ENCODE data around the gene MYBPH. TPM values are rescaled to one million over a fixed set of nuclear protein-coding genes. Genes with fewer than 3 reads are reported as not detected.

Gene MYBPH
- polyA plus RNA-seq, 1 donor = 278 TPM

DNA sequence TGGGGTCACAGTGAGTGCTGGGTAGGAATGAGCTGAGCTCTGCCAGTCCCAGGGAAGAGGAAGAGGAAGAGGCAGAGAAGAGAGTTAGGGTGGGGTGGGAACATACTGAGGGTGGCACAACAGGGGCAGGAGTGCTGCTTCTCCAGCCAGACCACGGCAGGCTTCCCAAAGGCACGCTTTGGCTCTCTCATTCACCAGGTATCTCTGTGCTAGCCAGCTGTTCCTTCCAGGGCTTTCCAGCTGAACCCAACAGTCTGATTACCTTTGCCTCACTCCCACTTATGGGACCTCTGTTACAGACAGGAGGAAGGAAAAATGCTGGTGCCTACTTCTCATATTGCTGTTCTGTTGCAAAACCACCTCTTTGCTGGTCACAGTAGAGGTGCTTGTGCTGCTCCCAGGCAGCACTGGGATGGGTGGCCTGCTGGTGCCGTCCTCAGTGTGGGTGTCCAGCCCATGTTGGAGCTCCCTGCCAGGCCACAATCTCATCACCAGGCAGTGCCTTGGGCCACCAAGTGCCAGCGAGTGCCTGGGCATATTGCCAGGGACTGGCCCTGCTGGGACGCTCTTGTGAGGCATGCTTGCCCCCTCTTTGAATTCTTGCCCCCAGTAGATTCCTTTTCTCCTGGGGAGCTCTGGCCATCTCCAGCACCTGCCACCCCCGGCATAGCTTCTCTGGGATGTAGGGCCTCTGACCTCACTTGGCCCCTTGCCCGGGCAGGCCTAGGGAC is 46.0 kb downstream of the MYBPH start:
- no peak for DNase-seq (ENCODE audit: low read depth)

- DNase-seq (ENCODE audit: low read depth) = no peak
These were observed 46.7 kb downstream of the MYBPH start for GRCh38 chr1:203128716-203129500.

- DNase-seq (ENCODE audit: low read depth) = no peak
These were observed 47.3 kb downstream of the MYBPH start for GRCh38 chr1:203128431-203128715.

- DNase-seq (ENCODE audit: low read depth) = no peak
These were observed 47.8 kb downstream of the MYBPH start, which contains the start of gene ADORA1 for GRCh38 chr1:203127666-203128430. Gene ADORA1 (plus strand): TSS chr1:203127726. CDS start chr1:203128842, 1,116 bp downstream.

- no peak for DNase-seq (ENCODE audit: low read depth)
These were observed 48.6 kb downstream of the MYBPH start for GRCh38 chr1:203126866-203127665.

- DNase-seq (ENCODE audit: low read depth) = no peak
These were observed 49.3 kb downstream of the MYBPH start for GRCh38 chr1:203126151-203126865.

GRCh38 chr1:203124546-203125317 is 50.9 kb downstream of the MYBPH start:
- no peak for DNase-seq (ENCODE audit: low read depth)

- DNase-seq (ENCODE audit: low read depth) = no peak
These were observed 51.6 kb downstream of the MYBPH start for GRCh38 chr1:203124011-203124410.

- DNase-seq (ENCODE audit: low read depth) = no peak
These were observed 53.5 kb downstream of the MYBPH start for GRCh38 chr1:203122159-203122558.

GRCh38 chr1:203121186-203122015 is 54.2 kb downstream of the MYBPH start:
- DNase-seq (ENCODE audit: low read depth) = no peak

DNA sequence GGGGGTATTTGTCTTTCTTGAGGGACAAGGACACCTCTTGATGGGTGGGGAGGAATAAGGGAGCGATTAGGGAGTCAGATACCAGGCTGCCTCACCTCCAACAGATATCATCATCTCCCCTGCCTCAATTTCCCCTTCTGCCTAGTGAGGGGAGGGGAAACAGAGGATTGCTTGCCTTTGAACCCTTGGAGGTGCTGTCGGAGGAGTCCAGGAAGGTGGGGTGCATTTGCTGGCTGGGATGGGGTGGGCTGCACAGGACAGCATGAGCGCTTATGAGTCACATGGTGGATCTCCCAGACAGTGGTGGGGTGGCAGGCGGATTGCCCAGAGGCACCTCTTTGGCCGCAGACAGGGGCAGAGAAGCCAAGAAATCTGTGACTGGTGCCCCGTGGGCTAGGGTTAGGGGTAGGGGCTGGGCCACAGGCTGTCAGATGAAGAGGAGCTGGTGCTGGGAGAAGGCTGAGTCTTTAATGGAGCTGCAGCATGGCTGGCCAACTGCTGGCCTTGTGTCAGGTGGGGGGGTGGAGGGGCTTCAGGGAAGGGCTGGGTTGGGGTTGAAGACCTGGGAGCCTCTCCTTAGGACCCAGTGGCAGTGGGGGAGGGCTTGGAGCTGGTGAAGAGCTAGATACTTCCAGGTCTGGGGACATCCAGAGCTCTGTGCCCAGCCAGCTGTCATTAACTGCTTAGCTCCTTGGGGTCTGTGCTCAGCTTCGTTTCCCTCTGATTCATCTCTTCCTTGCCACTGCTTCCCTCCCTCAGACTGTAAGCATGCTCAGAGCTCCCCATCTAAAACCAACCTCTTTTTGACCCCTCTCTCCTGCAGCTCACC is 55.1 kb downstream of the MYBPH start:
- DNase-seq (ENCODE audit: low read depth) = no peak

Other genes with a start within 250 kb of the MYBPH start
- gene KLHL12, start 248.6 kb downstream of the MYBPH start, polyA plus RNA-seq (ENCODE audit: insufficient read length) = 18.7 TPM
- gene ADIPOR1, start 217.5 kb downstream of the MYBPH start, polyA plus RNA-seq (ENCODE audit: insufficient read length) = 64.9 TPM
- 85.2 TPM for gene CYB5R1, start 208.6 kb downstream of the MYBPH start, polyA plus RNA-seq (ENCODE audit: insufficient read length)
- gene TMEM183A, start 168.5 kb downstream of the MYBPH start, polyA plus RNA-seq (ENCODE audit: insufficient read length) = 34.3 TPM
- 62.1 TPM for gene PPFIA4, start 149.3 kb downstream of the MYBPH start, polyA plus RNA-seq (ENCODE audit: insufficient read length)
- gene MYOG, start 89.8 kb downstream of the MYBPH start, polyA plus RNA-seq (ENCODE audit: insufficient read length) = 442 TPM
- 5.3 TPM for gene ADORA1, start 48.1 kb downstream of the MYBPH start, polyA plus RNA-seq (ENCODE audit: insufficient read length)
- gene CHI3L1, start 10.9 kb upstream of the MYBPH start, polyA plus RNA-seq (ENCODE audit: insufficient read length) = 1.1 TPM
- 0.71 TPM for gene CHIT1, start 53.8 kb upstream of the MYBPH start, polyA plus RNA-seq (ENCODE audit: insufficient read length)
- gene BTG2, start 129.7 kb upstream of the MYBPH start, polyA plus RNA-seq (ENCODE audit: insufficient read length) = 120 TPM
- gene FMOD, start 175.3 kb upstream of the MYBPH start, polyA plus RNA-seq (ENCODE audit: insufficient read length) = 75.8 TPM